Measurements from ENCODE around the gene CBR3. TPM values are rescaled to one million over a fixed set of nuclear protein-coding genes. Genes with fewer than 3 reads are reported as not detected.

CBR3 gene
- total and polyA plus RNA-seq, 12 donors: 0.99 to 10.4 (median 2.2) TPM

DNA sequence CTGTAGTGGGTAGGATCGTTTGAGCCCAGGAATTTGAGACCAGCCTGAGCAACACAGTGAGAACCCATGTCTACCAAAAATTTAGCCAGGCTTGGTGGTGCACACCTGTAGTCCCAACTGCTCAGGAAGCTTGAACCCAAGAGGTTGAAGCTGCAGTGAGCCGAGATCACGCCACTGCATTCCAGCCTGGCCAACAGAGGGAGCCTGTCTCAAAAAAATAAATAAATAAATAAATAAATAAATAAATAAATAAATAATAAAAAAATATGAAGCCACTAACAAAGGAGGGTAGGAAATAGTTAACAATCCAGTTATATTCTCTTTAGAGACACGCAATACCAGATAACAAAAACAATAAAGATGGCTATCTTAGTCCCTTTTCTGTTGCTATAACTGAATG, 11.9 kb upstream of the CBR3 start:
- ATAC-seq (no peak), DNase-seq (no peak)
- TF ChIP-seq, protein P1, sequence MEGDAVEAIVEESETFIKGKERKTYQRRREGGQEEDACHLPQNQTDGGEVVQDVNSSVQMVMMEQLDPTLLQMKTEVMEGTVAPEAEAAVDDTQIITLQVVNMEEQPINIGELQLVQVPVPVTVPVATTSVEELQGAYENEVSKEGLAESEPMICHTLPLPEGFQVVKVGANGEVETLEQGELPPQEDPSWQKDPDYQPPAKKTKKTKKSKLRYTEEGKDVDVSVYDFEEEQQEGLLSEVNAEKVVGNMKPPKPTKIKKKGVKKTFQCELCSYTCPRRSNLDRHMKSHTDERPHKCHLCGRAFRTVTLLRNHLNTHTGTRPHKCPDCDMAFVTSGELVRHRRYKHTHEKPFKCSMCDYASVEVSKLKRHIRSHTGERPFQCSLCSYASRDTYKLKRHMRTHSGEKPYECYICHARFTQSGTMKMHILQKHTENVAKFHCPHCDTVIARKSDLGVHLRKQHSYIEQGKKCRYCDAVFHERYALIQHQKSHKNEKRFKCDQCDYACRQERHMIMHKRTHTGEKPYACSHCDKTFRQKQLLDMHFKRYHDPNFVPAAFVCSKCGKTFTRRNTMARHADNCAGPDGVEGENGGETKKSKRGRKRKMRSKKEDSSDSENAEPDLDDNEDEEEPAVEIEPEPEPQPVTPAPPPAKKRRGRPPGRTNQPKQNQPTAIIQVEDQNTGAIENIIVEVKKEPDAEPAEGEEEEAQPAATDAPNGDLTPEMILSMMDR (IDR thresholded peaks at IDR 0.05): peak in 7 of 9 donors; percentile 37 to 62 (median 45)
- H3K27me3 ChIP-seq: no peaks in the 10 kb centered on the region
- no peak overlapping the region for H3K4me3 ChIP-seq
- intact Hi-C loops (cut with DNase I): no loop called here
- H3K27ac ChIP-seq: no peak overlapping the region
- no peaks in the 10 kb centered on the region for H3K36me3 ChIP-seq
- 46 to 49% methylated on average over 4 of the region's 4 CpGs for WGBS, 2 donors
- H3K4me1 ChIP-seq: peaks cover 0 to 15% (median 6%) of the 10 kb centered on the region in 9 donors
- no peaks in the 10 kb centered on the region for H3K9me3 ChIP-seq

DNA sequence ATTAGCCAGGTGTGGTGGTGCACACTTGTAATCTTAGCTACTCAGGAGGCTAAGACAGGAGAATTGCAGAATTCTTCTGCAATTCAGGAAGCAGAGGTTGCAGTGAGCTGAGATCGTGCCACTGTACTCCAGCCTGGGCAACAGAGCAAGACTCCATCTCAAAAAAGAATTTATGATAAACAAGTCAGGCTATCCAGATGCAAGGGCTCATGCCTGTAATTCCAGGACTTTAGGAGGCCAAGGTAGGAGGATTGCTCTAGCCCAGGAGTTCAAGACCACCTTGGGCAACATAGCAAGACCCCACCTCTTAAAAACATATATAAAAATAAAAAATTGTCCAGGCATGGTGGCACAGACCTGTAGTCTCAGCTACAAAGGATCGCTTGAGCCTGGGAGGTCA, 10.5 kb upstream of the CBR3 start:
- Histone ChIP-seq H3K4me1 (peaks cover 0 to 15% (median 6%) of the 10 kb centered on the region in 9 donors), H3K36me3 (no peaks in the 10 kb centered on the region), H3K27ac (no peak overlapping the region), H3K9me3 (no peaks in the 10 kb centered on the region), H3K27me3 (no peaks in the 10 kb centered on the region), H3K4me3 (no peak overlapping the region)
- 93 to 99% methylated on average over 2 of the region's 2 CpGs for WGBS, 2 donors
- DNase-seq (no peak), ATAC-seq (no peak)
- intact Hi-C loops (cut with DNase I): no loop called here
- TF ChIP-seq, protein P1 (IDR thresholded peaks at IDR 0.05): no peak

DNA sequence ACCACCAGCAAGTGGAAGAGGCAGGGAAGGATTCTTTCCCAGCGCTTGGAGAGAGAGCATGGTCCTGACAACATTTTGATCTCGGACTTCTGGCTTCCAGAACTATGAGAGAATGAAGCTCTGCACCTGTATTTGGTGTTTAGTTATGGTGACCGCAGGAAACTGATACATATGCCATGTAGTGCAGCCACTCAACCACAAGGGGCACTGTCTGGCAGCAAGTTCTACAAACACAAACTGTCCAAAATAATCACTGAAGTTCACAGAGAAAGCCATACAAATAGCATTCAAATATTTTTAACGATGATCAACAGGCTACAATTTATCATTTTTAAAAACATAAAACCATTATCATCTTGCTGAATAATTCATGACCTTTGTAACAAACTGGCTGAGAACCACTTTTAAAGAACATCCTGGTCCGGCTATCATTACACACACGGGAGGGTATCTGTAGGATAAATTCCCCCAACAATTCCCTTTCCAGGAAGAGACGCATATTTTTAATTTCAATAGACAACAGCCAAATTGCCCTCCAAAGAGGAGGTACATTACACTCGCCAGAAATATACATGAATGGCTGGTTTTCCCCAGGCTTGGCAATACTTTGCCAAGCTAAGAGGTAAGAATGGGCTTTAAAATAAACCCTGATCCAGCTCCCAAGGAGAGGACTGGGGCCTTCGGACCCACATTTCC, 9.2 kb upstream of the CBR3 start:
- 32 to 38% methylated on average over 9 of the region's 9 CpGs for WGBS, 2 donors
- Histone ChIP-seq H3K27ac (peak overlapping the region in 1 of 10 donors; percentile 27), H3K27me3 (no peaks in the 10 kb centered on the region), H3K36me3 (no peaks in the 10 kb centered on the region), H3K9me3 (no peaks in the 10 kb centered on the region), H3K4me1 (peaks cover 0 to 19% (median 6%) of the 10 kb centered on the region in 9 donors), H3K4me3 (no peak overlapping the region)
- intact Hi-C loops (cut with DNase I): no loop called here
- ATAC-seq (peak in 2 of 8 donors; percentile 29 to 56), DNase-seq (peak in 1 of 2 donors; percentile 45)
- TF ChIP-seq, protein P1 (IDR thresholded peaks at IDR 0.05): peak; percentile 82 to 97 (median 92)

DNA sequence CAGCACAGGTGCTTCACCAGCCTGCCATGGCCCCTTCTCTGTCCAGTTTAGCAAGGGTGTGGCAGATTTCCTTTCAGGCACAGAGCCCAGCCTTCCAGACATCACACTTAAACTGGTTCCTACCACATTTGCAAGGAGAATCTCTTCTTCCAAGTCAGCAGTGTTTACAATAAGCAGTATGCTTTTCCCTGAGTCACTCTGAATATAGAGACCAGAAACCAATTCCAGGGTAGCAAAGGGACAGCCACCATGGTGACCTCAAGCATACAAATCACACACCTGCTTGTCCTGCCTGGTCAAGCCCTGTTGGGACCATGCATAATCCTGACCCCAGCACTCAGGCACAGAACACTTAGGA, 8.7 kb upstream of the CBR3 start:
- H3K27ac ChIP-seq: peak overlapping the region in 1 of 10 donors; percentile 27

More for the DNA sequence above, 8.7 kb upstream of the CBR3 start:
- TF ChIP-seq, protein P1 (IDR thresholded peaks at IDR 0.05): no peak
- Histone ChIP-seq H3K4me3 (no peak overlapping the region), H3K4me1 (peaks cover 0 to 23% (median 6%) of the 10 kb centered on the region in 9 donors), H3K27me3 (no peaks in the 10 kb centered on the region), H3K36me3 (no peaks in the 10 kb centered on the region), H3K9me3 (no peaks in the 10 kb centered on the region)
- intact Hi-C loops (cut with DNase I): no loop called here
- ATAC-seq (no peak), DNase-seq (no peak)

Measured in heart right ventricle (tissue), 16 donors.